Glutamatergic neuron (in vitro differentiated cells): ENCODE data around the gene MPHOSPH8. TPM values are rescaled to one million over a fixed set of nuclear protein-coding genes. Genes with fewer than 3 reads are reported as not detected.

Experiments
- DNase-seq: peaks from one replicate; pipeline ENCODE4 v3.0.0; 2022
- H3K27ac Mint-ChIP-seq: one replicate; pipeline ENCODE4 v1.8.0; 2020; ENCODE audit warnings: mild to moderate bottlenecking, mixed read lengths, inconsistent platforms; ENCODE audit not compliant: unreplicated experiment
- H3K27me3 Mint-ChIP-seq: one replicate; pipeline ENCODE4 v1.8.0; 2020; ENCODE audit warnings: mild to moderate bottlenecking, moderate library complexity, mixed read lengths, inconsistent platforms; ENCODE audit not compliant: unreplicated experiment
- H3K36me3 Mint-ChIP-seq: one replicate; pipeline ENCODE4 v1.8.0; 2020; ENCODE audit warnings: mild to moderate bottlenecking, mixed read lengths, inconsistent platforms; ENCODE audit not compliant: unreplicated experiment
- H3K4me1 Mint-ChIP-seq: one replicate; pipeline ENCODE4 v1.8.0; 2020; ENCODE audit warnings: mild to moderate bottlenecking, low read depth, mixed read lengths, inconsistent platforms; ENCODE audit not compliant: unreplicated experiment
- H3K4me3 Mint-ChIP-seq: one replicate; pipeline ENCODE4 v1.8.0; 2020; ENCODE audit warnings: mild to moderate bottlenecking, mixed read lengths, inconsistent platforms; ENCODE audit not compliant: unreplicated experiment
- H3K9me3 Mint-ChIP-seq: one replicate; pipeline ENCODE4 v1.8.0; 2020; ENCODE audit warnings: mild to moderate bottlenecking, moderate library complexity, mixed read lengths, inconsistent platforms; ENCODE audit not compliant: unreplicated experiment
- CTCF ChIP-seq: fragments of 200-600 bp; sonication (generic); IDR thresholded peaks from one replicate; pipeline ENCODE4 v1.5.0; 2021; ENCODE audit not compliant: partially characterized antibody, unreplicated experiment
- total RNA-seq: library from RNA; stranded (reverse); fragmentation: NEBNext Ultra II Directional; extraction: Animal tissue kit (Norgen Biotek cat#: 25700); gene quantifications from one replicate; pipeline ENCODE4 v1.2.1, GENCODE V29; 2021; ENCODE audit not compliant: unreplicated experiment

MPHOSPH8 gene
- total RNA-seq, 1 donor from 2014 or later = 31.8 TPM

DNA sequence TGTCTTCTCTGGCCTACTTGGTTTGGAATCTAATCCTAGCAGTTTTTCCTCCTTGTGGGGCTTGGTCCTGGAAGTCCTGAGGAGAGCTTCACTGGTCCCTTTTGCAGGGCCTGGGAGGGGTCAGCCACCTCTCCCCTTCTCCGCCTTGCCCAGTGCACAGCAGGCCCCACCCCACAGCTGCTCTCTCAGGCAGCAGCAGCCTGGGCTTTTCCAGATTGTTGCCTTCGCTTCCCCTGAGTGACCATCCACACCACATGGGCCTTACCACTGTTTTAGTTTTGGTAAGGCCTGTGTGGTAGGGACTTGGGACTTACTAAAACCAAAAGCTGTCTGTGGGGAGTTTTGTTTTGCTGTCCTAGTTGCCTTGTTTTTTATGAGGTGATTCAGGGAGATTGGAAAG, 11.5 kb downstream of the MPHOSPH8 start:
- no peak for TF ChIP-seq CTCF
- Mint-ChIP-seq H3K4me3 (no peak overlapping the region), H3K4me1 (peaks cover 6% of the 10 kb centered on the region), H3K36me3 (no peaks in the 10 kb centered on the region), H3K27ac (peak overlapping the region; percentile 41), H3K27me3 (no peaks in the 10 kb centered on the region), H3K9me3 (peaks cover 1% of the 10 kb centered on the region)
- peak; percentile 43 for DNase-seq

GRCh38 chr13:19646063-19646462, 12.6 kb downstream of the MPHOSPH8 start:
- TF ChIP-seq CTCF = no peak
- no peak overlapping the region for H3K4me3 Mint-ChIP-seq
- no peaks in the 10 kb centered on the region for H3K9me3 Mint-ChIP-seq
- no peaks in the 10 kb centered on the region for H3K27me3 Mint-ChIP-seq
- peaks cover 5% of the 10 kb centered on the region for H3K36me3 Mint-ChIP-seq
- no peak for DNase-seq
- H3K4me1 Mint-ChIP-seq = peaks cover 6% of the 10 kb centered on the region
- H3K27ac Mint-ChIP-seq = no peak overlapping the region

DNA sequence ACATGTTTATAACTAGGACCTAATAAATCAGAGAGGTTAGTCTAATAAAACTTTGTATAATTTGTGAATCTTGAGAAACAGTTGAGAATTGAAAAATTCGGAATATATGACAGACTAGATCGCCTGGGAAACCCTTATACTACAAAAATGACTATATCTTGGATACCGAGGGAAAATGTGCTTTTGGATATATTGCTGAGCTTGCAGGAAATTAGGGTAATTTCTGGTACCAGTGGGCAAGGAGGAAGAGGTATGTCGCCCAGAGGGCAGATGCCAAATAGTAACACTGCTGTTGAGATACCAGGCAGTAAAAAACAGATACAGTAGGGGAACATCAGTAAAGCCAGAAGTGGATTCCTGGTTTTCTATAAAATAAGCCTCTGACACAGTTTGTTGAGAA, 17.3 kb downstream of the MPHOSPH8 start:
- no peak overlapping the region for H3K27ac Mint-ChIP-seq
- peaks cover 2% of the 10 kb centered on the region for H3K27me3 Mint-ChIP-seq
- H3K4me3 Mint-ChIP-seq = no peak overlapping the region
- peaks cover 4% of the 10 kb centered on the region for H3K9me3 Mint-ChIP-seq
- no peak for TF ChIP-seq CTCF
- H3K36me3 Mint-ChIP-seq = peaks cover 10% of the 10 kb centered on the region
- H3K4me1 Mint-ChIP-seq = no peaks in the 10 kb centered on the region
- no peak for DNase-seq

DNA sequence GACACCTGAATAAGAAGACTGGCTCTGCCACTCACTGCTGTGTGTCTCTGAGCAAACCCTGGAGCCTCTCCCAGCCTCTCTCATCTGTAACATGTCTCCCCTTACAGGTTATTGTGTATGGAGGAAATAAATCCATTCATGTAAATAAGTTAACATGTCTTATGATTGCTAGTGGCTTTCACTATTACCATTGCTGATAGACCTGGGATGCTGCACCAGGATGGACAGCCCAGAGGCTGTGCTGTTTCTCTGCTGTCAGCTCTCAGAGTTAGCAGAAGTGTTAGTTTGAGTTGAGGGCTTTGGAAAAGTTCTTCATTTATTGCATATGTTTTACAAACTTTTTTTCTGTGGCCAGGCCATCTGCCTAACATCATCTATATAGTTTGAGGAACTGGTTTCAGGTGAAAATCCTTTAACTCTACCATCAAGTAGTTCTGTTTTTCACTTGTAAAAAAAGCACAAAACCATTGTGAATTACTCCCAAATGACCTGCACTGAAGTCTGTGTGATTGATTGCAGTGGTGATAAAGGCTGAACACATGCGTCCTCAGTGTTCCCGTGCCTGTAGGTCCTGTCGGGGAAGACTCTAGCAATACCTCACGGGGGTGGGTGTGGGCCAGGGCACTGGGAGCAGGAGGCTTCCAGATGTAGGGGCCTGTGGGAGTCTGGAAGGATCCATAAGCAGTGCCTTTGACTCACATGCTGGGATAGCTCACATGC, 24.6 kb downstream of the MPHOSPH8 start:
- Mint-ChIP-seq H3K4me3 (no peak overlapping the region), H3K9me3 (peaks cover 2% of the 10 kb centered on the region), H3K4me1 (peaks cover 5% of the 10 kb centered on the region), H3K27ac (no peak overlapping the region), H3K27me3 (peaks cover 2% of the 10 kb centered on the region), H3K36me3 (peaks cover 5% of the 10 kb centered on the region)
- no peak for DNase-seq
- TF ChIP-seq CTCF = no peak

DNA sequence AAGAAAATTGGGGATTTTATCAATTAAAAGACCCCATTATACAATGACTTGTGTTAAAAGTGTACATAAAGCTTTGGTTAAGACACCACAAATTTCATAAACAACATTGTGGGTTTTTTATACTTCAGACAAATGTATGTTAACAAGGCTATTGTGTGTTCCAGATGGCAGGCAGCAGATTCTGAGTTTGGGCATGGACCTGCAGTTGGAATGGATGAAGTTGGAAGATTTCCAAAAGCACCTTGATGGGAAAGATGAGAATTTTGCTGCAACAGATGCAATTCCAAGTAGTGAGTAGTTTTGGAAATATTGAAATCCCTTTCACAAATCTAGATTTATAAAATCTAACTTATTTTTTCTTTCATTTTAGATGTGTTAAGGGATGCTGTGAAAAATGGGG, 25.4 kb downstream of the MPHOSPH8 start:
- Mint-ChIP-seq H3K9me3 (peaks cover 2% of the 10 kb centered on the region), H3K4me3 (no peak overlapping the region), H3K36me3 (peaks cover 4% of the 10 kb centered on the region), H3K27me3 (peaks cover 2% of the 10 kb centered on the region), H3K4me1 (peaks cover 7% of the 10 kb centered on the region), H3K27ac (no peak overlapping the region)
- no peak for DNase-seq
- no peak for TF ChIP-seq CTCF
